ENCODE measurements around the gene AFMID.

DNA sequence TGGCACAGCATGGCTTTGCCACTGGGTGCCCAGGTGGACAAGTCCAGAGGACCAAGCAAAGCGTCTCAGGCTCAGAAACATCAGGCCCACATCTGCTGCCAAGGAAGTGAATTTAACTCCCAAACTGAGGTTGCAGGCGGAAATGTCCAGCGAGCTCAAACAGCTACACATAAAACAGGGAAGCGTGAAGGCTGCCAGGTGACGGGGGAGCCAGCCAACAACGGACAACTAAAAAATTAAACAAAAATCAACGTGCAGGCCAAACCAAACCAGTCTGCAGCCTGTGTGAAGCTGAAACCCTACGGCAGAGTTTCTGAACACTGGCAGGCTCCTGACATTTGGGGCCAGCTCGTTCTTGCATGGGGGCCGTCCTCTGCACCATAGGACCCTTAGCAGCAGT is 2.8 kb upstream of the AFMID start:
- TF ChIP-seq, protein P1, sequence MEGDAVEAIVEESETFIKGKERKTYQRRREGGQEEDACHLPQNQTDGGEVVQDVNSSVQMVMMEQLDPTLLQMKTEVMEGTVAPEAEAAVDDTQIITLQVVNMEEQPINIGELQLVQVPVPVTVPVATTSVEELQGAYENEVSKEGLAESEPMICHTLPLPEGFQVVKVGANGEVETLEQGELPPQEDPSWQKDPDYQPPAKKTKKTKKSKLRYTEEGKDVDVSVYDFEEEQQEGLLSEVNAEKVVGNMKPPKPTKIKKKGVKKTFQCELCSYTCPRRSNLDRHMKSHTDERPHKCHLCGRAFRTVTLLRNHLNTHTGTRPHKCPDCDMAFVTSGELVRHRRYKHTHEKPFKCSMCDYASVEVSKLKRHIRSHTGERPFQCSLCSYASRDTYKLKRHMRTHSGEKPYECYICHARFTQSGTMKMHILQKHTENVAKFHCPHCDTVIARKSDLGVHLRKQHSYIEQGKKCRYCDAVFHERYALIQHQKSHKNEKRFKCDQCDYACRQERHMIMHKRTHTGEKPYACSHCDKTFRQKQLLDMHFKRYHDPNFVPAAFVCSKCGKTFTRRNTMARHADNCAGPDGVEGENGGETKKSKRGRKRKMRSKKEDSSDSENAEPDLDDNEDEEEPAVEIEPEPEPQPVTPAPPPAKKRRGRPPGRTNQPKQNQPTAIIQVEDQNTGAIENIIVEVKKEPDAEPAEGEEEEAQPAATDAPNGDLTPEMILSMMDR (conservative IDR thresholded peaks at IDR 0.05; ENCODE audit: low read depth, low read length), result no peak
- no peak for TF ChIP-seq EZH2 (IDR thresholded peaks at IDR 0.05; ENCODE audit: borderline replicate concordance, low read depth, low read length, poor library complexity, severe bottlenecking)
